SK-N-SH (cell line): Measurements from ENCODE around the gene PPP1R37. TPM values are rescaled to one million over a fixed set of nuclear protein-coding genes. Genes with fewer than 3 reads are reported as not detected.

ENCODE experiments used
- CTCF ChIA-PET: fragments of 300-600, 350-600 bp; formaldehyde crosslinking; extraction: SDS; loops from one replicate; lab custom pipeline; 2021; lab: Yijun Ruan, JAX
- POLR2A ChIA-PET: fragments of 350-600 bp; sonication (Branson Sonifier 250); formaldehyde crosslinking; extraction: SDS; loops from one replicate; lab custom pipeline; 2020; ENCODE audit warnings: antibody characterized with exemption, inconsistent platforms; lab: Yijun Ruan, JAX
- DNase-seq: peaks from one replicate; pipeline ENCODE4 v3.0.0; 2012
- H2AFZ ChIP-seq: fragments of 200-600 bp; sonication (generic); 2 replicates; pipeline ENCODE4 v1.8.1; 2016; ENCODE audit warnings: antibody characterized with exemption, mild to moderate bottlenecking, low read depth
- H3F3A ChIP-seq: fragments of 200-600 bp; sonication (generic); replicated peaks from 2 replicates; pipeline ENCODE3; 2016; ENCODE audit warnings: antibody characterized with exemption, mild to moderate bottlenecking; ENCODE audit not compliant: insufficient read depth
- H3K27ac ChIP-seq, 2 experiments: fragments of 200-500 bp in 1 of 2; fragments of 200-600 bp in 1 of 2; sonication (Bioruptor generic) in 1 of 2; sonication (generic), shearing (Covaris generic) in 1 of 2; 2 replicates each; pipeline versions ENCODE4 v1.5.1 to v1.6.1; 2014 to 2016; ENCODE audit warnings: low read depth in 2 of 2, inconsistent platforms in 1 of 2, low read length in 1 of 2, mild to moderate bottlenecking in 1 of 2, mixed read lengths in 1 of 2
- H3K27me3 ChIP-seq: fragments of 200-600 bp; sonication (generic), shearing (Covaris generic); 2 replicates; pipeline ENCODE4 v1.6.1; 2016; ENCODE audit warnings: mixed run types; ENCODE audit not compliant: insufficient read depth
- H3K36me3 ChIP-seq, 2 experiments: fragments of 200-500 bp in 1 of 2; fragments of 200-600 bp in 1 of 2; sonication (Bioruptor generic) in 1 of 2; sonication (generic) in 1 of 2; replicated peaks in 1 of 2; 2 replicates each; pipeline versions ENCODE3 to v1.5.1; 2014 to 2016; ENCODE audit warnings: low read length in 1 of 2, mild to moderate bottlenecking in 1 of 2; ENCODE audit not compliant: insufficient read depth in 2 of 2, control insufficient read depth in 1 of 2
- H3K4me1 ChIP-seq, 2 experiments: fragments of 200-500 bp in 1 of 2; fragments of 200-600 bp in 1 of 2; sonication (Bioruptor generic) in 1 of 2; sonication (generic), shearing (Covaris generic) in 1 of 2; 2 replicates each; pipeline versions ENCODE4 v1.5.1 to v1.6.1; 2014 to 2016; ENCODE audit warnings: low read depth in 1 of 2, low read length in 1 of 2, mixed run types in 1 of 2; ENCODE audit not compliant: insufficient read depth in 2 of 2, control insufficient read depth in 1 of 2
- H3K4me2 ChIP-seq: fragments of 200-600 bp; sonication (generic), shearing (Covaris generic); 2 replicates; pipeline ENCODE4 v1.6.1; 2017; ENCODE audit warnings: mixed run types
- H3K4me3 ChIP-seq, 2 experiments: fragments of 200-500 bp in 1 of 2; fragments of 200-600 bp in 1 of 2; sonication (Bioruptor generic) in 1 of 2; sonication (generic), shearing (Covaris generic) in 1 of 2; 2 replicates each; pipeline versions ENCODE4 v1.5.1 to v1.8.1; 2014 to 2016; ENCODE audit warnings: low read depth in 2 of 2, inconsistent platforms in 1 of 2, low read length in 1 of 2, mild to moderate bottlenecking in 1 of 2, mixed read lengths in 1 of 2, moderate library complexity in 1 of 2
- H3K79me2 ChIP-seq: fragments of 200-600 bp; sonication (generic); 2 replicates; pipeline ENCODE4 v1.8.1; 2017; ENCODE audit warnings: mild to moderate bottlenecking; ENCODE audit not compliant: insufficient read depth
- H3K9ac ChIP-seq: fragments of 200-600 bp; sonication (generic); 2 replicates; pipeline ENCODE4 v1.6.1; 2017; ENCODE audit warnings: mixed run types
- H3K9me2 ChIP-seq: fragments of 200-600 bp; sonication (generic); 2 replicates; pipeline ENCODE4 v1.6.1; 2017; ENCODE audit warnings: mixed run types
- H3K9me3 ChIP-seq: fragments of 200-600 bp; sonication (generic); 2 replicates; pipeline ENCODE4 v1.6.1; 2017; ENCODE audit warnings: mixed run types, mild to moderate bottlenecking, moderate library complexity
- H4K20me1 ChIP-seq: fragments of 200-600 bp; sonication (generic); 2 replicates; pipeline ENCODE4 v1.6.1; 2017; ENCODE audit warnings: mild to moderate bottlenecking, mixed run types; ENCODE audit not compliant: insufficient read depth
- CHD2 ChIP-seq: fragments of 150-350 bp; IDR thresholded peaks from 2 replicates; pipeline ENCODE4 v1.6.1; 2018; ENCODE audit warnings: low read length; ENCODE audit not compliant: partially characterized antibody
- CTCF ChIP-seq: fragments of 200-600 bp; sonication (generic); IDR thresholded peaks from 2 replicates; pipeline ENCODE4 v1.6.1; 2017; ENCODE audit warnings: antibody characterized with exemption, mild to moderate bottlenecking, moderate library complexity
- ELF1 ChIP-seq: IDR thresholded peaks from 2 replicates; pipeline ENCODE4 v1.4.0; 2012
- EZH2phosphoT487 ChIP-seq: fragments of 200-600 bp; sonication (generic); IDR thresholded peaks from 2 replicates; pipeline ENCODE4 v1.6.1; 2017; ENCODE audit warnings: low read depth, mixed run types, mild to moderate bottlenecking, antibody characterized with exemption, moderate library complexity, borderline replicate concordance
- GATA2 ChIP-seq: sonication (generic); formaldehyde crosslinking; IDR thresholded peaks from 2 replicates; pipeline ENCODE4 v1.5.0; 2020; ENCODE audit warnings: mild to moderate bottlenecking, missing genetic modification reagents
- PBX3 ChIP-seq: IDR thresholded peaks from 2 replicates; pipeline ENCODE4; 2012
- RCOR1 ChIP-seq: fragments of 150-350 bp; IDR thresholded peaks from 2 replicates; pipeline ENCODE4 v1.6.1; 2017; ENCODE audit warnings: antibody characterized with exemption, low read length
- REST ChIP-seq: IDR thresholded peaks from 2 replicates; pipeline ENCODE4 v1.6.1; 2012; ENCODE audit warnings: mild to moderate bottlenecking, low read depth, low read length, moderate library complexity
- RFX5 ChIP-seq: IDR thresholded peaks from 2 replicates; pipeline ENCODE4 v1.6.1; 2012; ENCODE audit warnings: mild to moderate bottlenecking, improper control_type of control experiment, low read length
- SIN3A ChIP-seq: IDR thresholded peaks from 2 replicates; pipeline ENCODE4 v1.6.1; 2012; ENCODE audit warnings: low read depth, mild to moderate bottlenecking, low read length, moderate library complexity, borderline replicate concordance
- SMC3 ChIP-seq: IDR thresholded peaks from 2 replicates; pipeline ENCODE4 v1.6.1; 2012; ENCODE audit warnings: low read depth, low read length, improper control_type of control experiment
- WGBS: methylation state at CpG from one replicate; pipeline ENCODE4 v1.1.6; 2017; ENCODE audit warnings: low lambda C conversion rate; 5-methylcytosine and 5-hydroxymethylcytosine counted together
- polyA plus RNA-seq, 3 experiments: library from polyadenylated mRNA; depleted of rRNA; stranded (reverse); fragments of >200 nt; gene quantifications; 2 replicates each; pipeline ENCODE4 v1.2.3, GENCODE V29; 2012
- TF ChIP-seq, protein P1 (sequence below): IDR thresholded peaks from 2 replicates; pipeline ENCODE4 v1.4.0; 2012; ENCODE audit warnings: low read depth, borderline replicate concordance
- TF ChIP-seq, protein P2 (sequence below): IDR thresholded peaks from 2 replicates; pipeline ENCODE4 v1.4.0; 2012; ENCODE audit warnings: low read depth

The PPP1R37 gene
- polyA plus RNA-seq, 1 of the 3 experiments (the other 2 are of a cell fraction) = 24.4 TPM

DNA sequence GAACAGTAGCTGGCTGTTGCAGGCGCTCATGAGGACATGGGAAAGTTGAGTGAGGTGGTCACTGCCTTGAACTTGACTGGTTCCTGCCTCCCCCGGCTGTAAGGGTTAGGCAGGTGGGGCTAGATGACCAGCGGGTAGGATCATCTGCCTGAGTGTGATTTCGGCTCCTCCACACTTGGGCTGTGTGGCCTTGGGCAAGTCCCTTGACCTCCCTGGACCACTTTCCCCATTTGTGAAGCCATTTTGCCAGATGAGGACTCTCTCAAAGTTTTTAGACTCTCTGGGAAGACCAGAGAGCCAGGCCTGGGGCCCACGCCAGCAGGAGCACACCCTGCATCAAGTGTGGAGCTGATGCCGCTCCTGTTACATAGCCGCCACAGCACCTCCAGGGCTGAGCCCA lies 9.5 kb downstream of the PPP1R37 start:
- POLR2A ChIA-PET = interaction anchor here (0.8 to 1.9 kb wide), 2 partner anchors 10 kb away, joined by 4 read pairs; partner anchors contain the start of gene PPP1R37
- H4K20me1 ChIP-seq = peaks cover 90% of the 10 kb centered on the region

GRCh38 chr19:45103156-45103507 lies 10.2 kb downstream of the PPP1R37 start:
- Histone ChIP-seq H3K36me3 (no peaks in the 10 kb centered on the region), H2AFZ (no peak overlapping the region), H3K9me3 (no peaks in the 10 kb centered on the region), H4K20me1 (peaks cover 90% of the 10 kb centered on the region), H3F3A (peaks cover 6% of the 10 kb centered on the region), H3K27ac (no peak overlapping the region), H3K27me3 (no peaks in the 10 kb centered on the region), H3K4me3 (no peak overlapping the region), H3K4me1 (peaks cover 10 to 23% of the 10 kb centered on the region in 2 experiments; a peak in 3 of 4 replicates), H3K9ac (no peak overlapping the region), H3K4me2 (no peak overlapping the region), H3K9me2 (no peaks in the 10 kb centered on the region), H3K79me2 (peaks cover 95% of the 10 kb centered on the region)
- DNase-seq = no peak
- ChIA-PET POLR2A (interaction anchor here (0.5 to 0.8 kb wide), 2 partner anchors 11 to 40 kb away, joined by 3 to 4 read pairs; partner anchors contain the start of gene PPP1R37), CTCF (interaction anchor here (0.7 to 1.1 kb wide), 2 partner anchors 10 to 49 kb away, joined by 3 read pairs; partner anchors contain the start of gene PPP1R37)
- TF ChIP-seq ELF1 (no peak), EZH2phosphoT487 (no peak), SIN3A (no peak), CHD2 (no peak), RFX5 (no peak), RCOR1 (no peak), REST (no peak)
- TF ChIP-seq, protein P1, sequence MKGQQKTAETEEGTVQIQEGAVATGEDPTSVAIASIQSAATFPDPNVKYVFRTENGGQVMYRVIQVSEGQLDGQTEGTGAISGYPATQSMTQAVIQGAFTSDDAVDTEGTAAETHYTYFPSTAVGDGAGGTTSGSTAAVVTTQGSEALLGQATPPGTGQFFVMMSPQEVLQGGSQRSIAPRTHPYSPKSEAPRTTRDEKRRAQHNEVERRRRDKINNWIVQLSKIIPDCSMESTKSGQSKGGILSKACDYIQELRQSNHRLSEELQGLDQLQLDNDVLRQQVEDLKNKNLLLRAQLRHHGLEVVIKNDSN = no peak
- TF ChIP-seq, protein P2, sequence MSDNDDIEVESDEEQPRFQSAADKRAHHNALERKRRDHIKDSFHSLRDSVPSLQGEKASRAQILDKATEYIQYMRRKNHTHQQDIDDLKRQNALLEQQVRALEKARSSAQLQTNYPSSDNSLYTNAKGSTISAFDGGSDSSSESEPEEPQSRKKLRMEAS = no peak
- WGBS = 82% methylated on average over 12 of the region's 15 CpGs

More for the DNA sequence above, 9.5 kb downstream of the PPP1R37 start:
- Histone ChIP-seq H3K27me3 (no peaks in the 10 kb centered on the region), H3K79me2 (peaks cover 95% of the 10 kb centered on the region), H3K4me3 (no peak overlapping the region), H3K27ac (no peak overlapping the region), H3K4me2 (no peak overlapping the region), H3K4me1 (peaks cover 14 to 29% of the 10 kb centered on the region in 2 experiments; a peak in 3 of 4 replicates), H3K9me3 (no peaks in the 10 kb centered on the region), H3K36me3 (no peaks in the 10 kb centered on the region)
- no peak for DNase-seq
- CTCF ChIA-PET = interaction anchor here (0.7 kb wide), 1 partner anchor 50 kb away, joined by 3 read pairs; no protein-coding TSS in a partner anchor
- TF ChIP-seq, protein P2 = no peak
- TF ChIP-seq GATA2 (CRISPR knock-in tag) (no peak), PBX3 (no peak), SMC3 (no peak), CTCF (no peak)
- TF ChIP-seq, all 33 proteins: peak for 0
- H3F3A ChIP-seq = peaks cover 13% of the 10 kb centered on the region
- WGBS = 94% methylated on average over 5 of the region's 7 CpGs
- H3K9me2 ChIP-seq = no peaks in the 10 kb centered on the region
- H2AFZ ChIP-seq = no peak overlapping the region
- H3K9ac ChIP-seq = no peak overlapping the region
